GM12874 (cell line): ENCODE data around the gene NOC4L.

Experiments used
- CTCF ChIP-seq: IDR thresholded peaks from 2 replicates; pipeline ENCODE4 v1.5.1; 2011; ENCODE audit warnings: low read depth, mild to moderate bottlenecking, control low read depth, low read length, moderate library complexity; ENCODE audit not compliant: insufficient read depth

Gene NOC4L

DNA sequence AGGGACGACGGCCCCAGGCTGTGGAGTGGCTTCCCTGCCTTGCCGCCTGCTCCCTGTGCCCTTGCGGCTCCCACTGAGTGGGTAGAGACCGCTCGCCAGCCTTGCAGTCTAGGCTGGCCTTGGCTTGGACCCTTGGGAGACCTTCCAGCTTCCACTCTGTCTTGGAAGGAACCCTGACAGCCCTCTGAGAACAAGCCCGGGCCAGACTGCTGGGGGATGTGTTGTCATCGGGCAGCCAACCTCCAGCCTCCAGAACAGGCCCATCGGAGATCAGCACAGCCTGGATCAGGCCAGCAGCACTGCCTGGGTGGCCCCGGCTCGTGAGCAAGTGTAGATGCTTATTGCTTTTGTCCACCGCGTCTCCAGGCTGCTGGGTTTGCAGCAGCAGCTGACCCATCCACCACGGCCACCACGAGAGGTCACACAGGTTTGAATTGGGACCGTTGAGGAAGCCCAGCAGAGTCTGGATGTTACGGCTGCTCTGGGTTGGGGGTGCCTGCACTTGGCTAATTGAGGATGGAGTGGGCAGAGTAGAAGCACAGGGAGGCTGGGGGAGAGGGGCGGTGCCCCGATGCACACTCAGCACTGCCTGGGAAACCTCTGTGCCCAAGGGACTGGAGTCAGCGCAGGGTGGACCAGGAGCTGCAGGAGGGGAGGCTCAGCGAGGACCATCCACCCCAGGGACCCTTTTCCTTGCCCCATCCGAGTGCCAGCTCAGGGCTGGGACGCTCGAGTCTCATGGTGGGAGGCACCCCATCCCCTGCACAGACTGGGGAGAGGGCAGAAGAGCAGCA lies 55.5 kb downstream of the NOC4L start:
- TF ChIP-seq CTCF = no peak

DNA sequence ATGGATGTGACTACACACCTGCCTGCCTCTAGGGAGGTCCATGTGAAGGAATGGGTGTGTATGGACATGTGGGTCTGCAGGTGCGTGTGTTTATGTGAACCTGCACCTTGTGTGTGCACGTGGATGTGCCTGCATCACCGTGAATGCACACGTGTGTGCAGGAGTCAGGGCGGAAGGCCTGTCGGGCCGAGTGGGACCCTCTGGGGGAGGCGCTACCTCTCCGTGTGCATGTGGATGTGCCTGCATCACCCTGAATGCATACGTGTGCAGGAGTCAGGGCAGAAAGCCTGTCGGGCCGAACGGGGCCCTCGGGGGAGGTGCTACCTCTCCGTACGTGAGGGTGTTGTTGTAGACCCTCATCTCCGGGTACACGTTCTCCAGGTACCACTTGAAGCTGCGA lies 56.5 kb downstream of the NOC4L start:
- TF ChIP-seq CTCF = no peak

DNA sequence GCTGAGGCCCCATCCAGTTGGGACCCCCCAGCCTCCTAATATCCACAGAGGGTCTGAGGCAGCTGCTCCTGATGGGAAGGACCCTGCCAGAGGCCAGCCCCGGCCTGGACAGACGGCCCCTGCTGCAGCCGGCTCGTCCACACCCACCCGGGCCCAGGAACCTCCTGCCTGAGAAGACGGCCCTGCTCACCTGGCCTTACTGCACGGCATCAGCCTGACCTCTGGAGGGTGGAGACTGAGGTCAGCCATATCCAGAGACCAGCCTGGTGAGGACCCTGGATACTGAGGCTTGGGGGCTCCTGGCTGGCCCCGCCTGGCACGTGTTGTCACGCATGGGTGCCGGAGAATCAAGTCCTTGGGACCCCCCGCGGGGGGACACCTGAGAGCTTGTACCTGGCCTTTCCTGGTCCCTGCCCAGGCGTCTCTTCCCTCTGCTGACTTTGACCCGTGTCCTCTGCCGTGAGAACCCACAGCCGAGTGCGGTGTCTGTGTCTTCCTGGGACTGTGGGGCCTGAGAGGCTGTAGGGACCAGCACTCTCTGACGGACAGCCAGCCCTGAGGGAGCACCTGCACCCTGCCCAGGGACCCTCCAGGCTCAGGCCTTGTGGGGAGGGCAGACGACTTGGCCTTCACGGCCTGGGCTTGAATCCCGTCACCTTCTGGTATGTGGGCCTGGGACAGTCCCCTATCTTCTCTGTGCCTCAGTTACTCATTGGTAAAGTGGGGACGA lies 57.3 kb downstream of the NOC4L start:
- TF ChIP-seq CTCF = no peak
